HepG2 (cell line): ENCODE data around the gene AKT3. TPM values are rescaled to one million over a fixed set of nuclear protein-coding genes. Genes with fewer than 3 reads are reported as not detected.

ENCODE experiments used
- ATAC-seq: fragments of 200-7000 bp; cut with Tn5 transposase; 3 replicates; pipeline ENCODE4 v1.9.1; 2020; ENCODE audit warnings: mild to moderate bottlenecking, moderate library complexity
- BruUV-seq: library from RNA; stranded (reverse); fragments of 400-500 nt; replicated peaks from 2 replicates; lab custom pipeline; 2021; lab: Mats Ljungman, UMichigan
- CTCF ChIA-PET: fragments of 300-600 bp; formaldehyde crosslinking; extraction: SDS; loops from one replicate; lab custom pipeline; 2021; ENCODE audit warnings: low total read pairs, inconsistent platforms, low intra/inter-chr PET ratio; lab: Yijun Ruan, JAX
- POLR2A ChIA-PET: fragments of 350-600 bp; sonication (Branson Sonifier 250); formaldehyde crosslinking; loops from one replicate; lab custom pipeline; 2020; ENCODE audit warnings: antibody characterized with exemption, inconsistent platforms; lab: Yijun Ruan, JAX
- DNase-seq: peaks from one replicate; pipeline ENCODE4 v3.0.0-alpha.2; 2015; ENCODE audit warnings: low spot score
- FAIRE-seq: peaks from 3 replicates; lab custom pipeline; 2011; peaks lifted over from hg19 to GRCh38; lab: Jason Lieb, UNC
- H2AFZ ChIP-seq: one replicate; pipeline ENCODE4 v1.6.1; 2011; ENCODE audit warnings: low read length, inconsistent platforms
- H3K27ac ChIP-seq: fragments of 300-600 bp; 3 replicates; pipeline ENCODE4 v1.8.0; 2011; ENCODE audit warnings: mixed run types, mild to moderate bottlenecking, mixed read lengths, low read length, inconsistent platforms; ENCODE audit not compliant: insufficient read depth; ENCODE audit errors: extremely low read length
- H3K27me3 ChIP-seq, 2 experiments: fragments of 200-600 bp in 1 of 2; 2 replicates in 1 of 2; 3 replicates in 1 of 2; pipeline versions ENCODE4 v1.6.0 to v1.8.0; 2011; ENCODE audit warnings: low read length in 2 of 2, mild to moderate bottlenecking in 2 of 2, moderate library complexity in 2 of 2, inconsistent platforms in 1 of 2; ENCODE audit not compliant: insufficient read depth in 2 of 2, control insufficient read depth in 1 of 2
- H3K36me3 ChIP-seq, 2 experiments: fragments of 200-600 bp in 1 of 2; replicated peaks in 1 of 2; 2 replicates in 1 of 2; 3 replicates in 1 of 2; pipeline versions ENCODE4 v1.5.1 to v1.8.0; 2011; ENCODE audit warnings: low read length in 2 of 2, inconsistent platforms in 1 of 2; ENCODE audit not compliant: insufficient read depth in 2 of 2, control insufficient read depth in 1 of 2
- H3K4me1 ChIP-seq: 2 replicates; pipeline ENCODE4 v1.5.1; 2012; ENCODE audit warnings: low read length, inconsistent platforms; ENCODE audit not compliant: insufficient read depth
- H3K4me2 ChIP-seq: 2 replicates; pipeline ENCODE4 v1.6.0; 2011; ENCODE audit warnings: low read depth, low read length, inconsistent platforms
- H3K4me3 ChIP-seq, 3 experiments: fragments of 200-600 bp in 1 of 3; sonication (generic), shearing (Covaris generic) in 1 of 3; replicated peaks in 1 of 3; 2 replicates each; pipeline ENCODE4 v1.5.1; 2011 to 2016; ENCODE audit warnings: low read length in 3 of 3, inconsistent platforms in 2 of 3, low read depth in 2 of 3, mild to moderate bottlenecking in 2 of 3, control low read depth in 1 of 3, mixed read lengths in 1 of 3; ENCODE audit not compliant: insufficient read depth in 1 of 3
- H3K79me2 ChIP-seq: one replicate; pipeline ENCODE4 v1.6.1; 2011; ENCODE audit warnings: low read length, inconsistent platforms; ENCODE audit not compliant: insufficient read depth
- H3K9ac ChIP-seq: 2 replicates; pipeline ENCODE4 v1.6.0; 2011; ENCODE audit warnings: mild to moderate bottlenecking, low read depth, low read length, inconsistent platforms; ENCODE audit not compliant: insufficient read depth
- H3K9me3 ChIP-seq: 2 replicates; pipeline ENCODE4 v1.5.1; 2012; ENCODE audit warnings: mild to moderate bottlenecking, low read length
- H4K20me1 ChIP-seq: 2 replicates; pipeline ENCODE4 v1.6.0; 2011; ENCODE audit warnings: inconsistent platforms, mild to moderate bottlenecking, low read length, moderate library complexity; ENCODE audit not compliant: insufficient read depth
- CBX1 ChIP-seq: IDR thresholded peaks from one replicate; pipeline ENCODE4 v1.6.1; 2016; ENCODE audit warnings: antibody characterized with exemption, low read depth
- EHMT2 ChIP-seq: fragments of 200-600 bp; sonication (generic); IDR thresholded peaks from 2 replicates; pipeline ENCODE4 v1.7.0; 2017; ENCODE audit warnings: antibody characterized with exemption, low read depth, low read length, borderline replicate concordance
- FOXO1 ChIP-seq: sonication (generic); formaldehyde crosslinking; IDR thresholded peaks from 2 replicates; pipeline ENCODE4 v1.4.0; 2020; ENCODE audit warnings: missing genetic modification reagents
- HIVEP1 ChIP-seq: sonication (generic); formaldehyde crosslinking; IDR thresholded peaks from 2 replicates; pipeline ENCODE4 v1.4.0; 2020; ENCODE audit warnings: mild to moderate bottlenecking, missing genetic modification reagents
- HNF4A ChIP-seq: sonication (generic); formaldehyde crosslinking; IDR thresholded peaks from 2 replicates; pipeline ENCODE4 v1.4.0; 2020; ENCODE audit warnings: missing genetic modification reagents
- KDM6A ChIP-seq: IDR thresholded peaks from 2 replicates; pipeline ENCODE4 v1.6.1; 2016; ENCODE audit warnings: low read depth
- MLLT10 ChIP-seq: sonication (generic); formaldehyde crosslinking; IDR thresholded peaks from 2 replicates; pipeline ENCODE4 v1.4.0; 2020; ENCODE audit warnings: missing genetic modification reagents
- NBN ChIP-seq: fragments of 450-650 bp; conservative IDR thresholded peaks from 2 replicates; pipeline ENCODE4 v1.6.1; 2017
- TRIM24 ChIP-seq: sonication (generic); formaldehyde crosslinking; IDR thresholded peaks from 2 replicates; pipeline ENCODE4 v1.8.0; 2022; ENCODE audit warnings: mild to moderate bottlenecking, missing genetic modification reagents
- ZBTB38 ChIP-seq: sonication (generic); formaldehyde crosslinking; IDR thresholded peaks from 2 replicates; pipeline ENCODE4 v1.5.1; 2020; ENCODE audit warnings: mild to moderate bottlenecking, missing genetic modification reagents
- ZNF263 ChIP-seq: sonication (generic); formaldehyde crosslinking; IDR thresholded peaks from 2 replicates; pipeline ENCODE4 v1.4.0; 2020; ENCODE audit warnings: missing genetic modification reagents
- ZNF510 ChIP-seq: sonication (generic); formaldehyde crosslinking; IDR thresholded peaks from 2 replicates; pipeline ENCODE4 v1.4.0; 2020; ENCODE audit warnings: low read depth, mild to moderate bottlenecking, missing genetic modification reagents
- ZNF558 ChIP-seq: sonication (generic); formaldehyde crosslinking; IDR thresholded peaks from 2 replicates; pipeline ENCODE4 v1.9.0; 2022; ENCODE audit warnings: mild to moderate bottlenecking, missing genetic modification reagents, borderline replicate concordance
- ZNF766 ChIP-seq: sonication (generic); formaldehyde crosslinking; IDR thresholded peaks from 2 replicates; pipeline ENCODE4 v1.5.0; 2020; ENCODE audit warnings: missing genetic modification reagents, borderline replicate concordance
- WGBS: methylation state at CpG from one replicate; pipeline ENCODE4 v1.1.6; 2017; ENCODE audit warnings: low lambda C conversion rate; 5-methylcytosine and 5-hydroxymethylcytosine counted together
- in situ Hi-C: cut with HindIII; loops from 2 replicates; pipeline ENCODE4 v1.10.0; 2017; ENCODE audit warnings: low pct_unique_long_range_greater_than_20kb; ENCODE audit not compliant: extremely low pct_ligation_motif_present
- intact Hi-C: fragments of 100-400 bp; cut with micrococcal nuclease; formaldehyde crosslinking; loops from one replicate; pipeline ENCODE4 v1.10.0; 2022; ENCODE audit not compliant: unreplicated experiment
- polyA plus RNA-seq, 8 experiments: library from polyadenylated mRNA; depleted of rRNA in 3 of 8; stranded (reverse) in 7 of 8; unstranded in 1 of 8; fragments of >200 nt; fragmentation: Illumina TruSeq in 4 of 8; extraction: Trizol in 4 of 8; gene quantifications; 2 replicates each; pipeline versions ENCODE4 v1.2.1 to v1.2.3, GENCODE V29; 2011 to 2016; ENCODE audit warnings: low read depth in 4 of 8, missing spikeins in 1 of 8, mixed read lengths in 1 of 8; ENCODE audit not compliant: insufficient read depth in 1 of 8
- total RNA-seq, 5 experiments: library from RNA; depleted of rRNA; stranded (reverse); fragments of >200 nt; fragmentation: Illumina TruSeq; extraction: Trizol; gene quantifications; 2 replicates each; pipeline ENCODE4 v1.2.3, GENCODE V29; 2016; ENCODE audit warnings: low read depth in 1 of 5
- TF ChIP-seq, protein P1 (sequence below): IDR thresholded peaks from 2 replicates; pipeline ENCODE4 v1.6.1; 2016; ENCODE audit warnings: low read depth, control low read depth
- TF ChIP-seq, protein P2 (sequence below): sonication (generic); formaldehyde crosslinking; IDR thresholded peaks from 2 replicates; pipeline ENCODE4 v1.9.0; 2022; ENCODE audit warnings: missing genetic modification reagents, mild to moderate bottlenecking, borderline replicate concordance
- TF ChIP-seq, protein P3 (sequence below): sonication (generic); formaldehyde crosslinking; IDR thresholded peaks from 2 replicates; pipeline ENCODE4 v1.4.0; 2020; ENCODE audit warnings: missing genetic modification reagents

Gene AKT3
- total and polyA plus RNA-seq, 2 of the 13 experiments (the other 11 are each of a cell fraction or from before 2014, with no cell fraction given): 0.07 TPM

DNA sequence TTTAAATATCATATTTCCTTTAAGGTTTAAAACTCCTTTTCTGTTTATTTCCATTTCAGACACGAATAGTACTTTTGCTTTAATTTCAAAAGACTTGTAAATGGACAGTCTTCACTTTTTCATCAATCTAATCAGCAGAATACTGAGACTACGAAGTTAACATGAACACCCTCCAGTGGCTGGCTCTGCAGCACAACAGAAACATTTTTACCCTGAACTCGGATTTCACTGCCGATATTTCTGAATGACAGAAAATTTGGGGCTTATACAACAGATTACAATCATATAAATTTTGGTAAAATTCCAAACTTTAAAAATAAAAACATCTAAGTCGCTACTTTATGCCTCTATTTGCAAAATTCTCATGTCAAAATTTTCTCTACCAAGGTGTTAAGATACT is 86.2 kb downstream of the AKT3 start:
- Histone ChIP-seq H3K27ac (no peak overlapping the region), H3K36me3 (no peaks in the 10 kb centered on the region), H3K9me3 (no peaks in the 10 kb centered on the region), H3K4me2 (no peak overlapping the region), H3K4me3 (no peak overlapping the region), H2AFZ (no peak overlapping the region)
- no TSS peak for BruUV-seq
- POLR2A ChIA-PET: no interaction called here
- no peak for FAIRE-seq
- in situ Hi-C loops: no loop called here
- 0% methylated on average over 5 of the region's 5 CpGs for WGBS
- TF ChIP-seq ZNF263 (CRISPR knock-in tag) (no peak), KDM6A (CRISPR knock-in tag) (no peak), NBN (no peak), EHMT2 (no peak), TRIM24 (CRISPR knock-in tag) (no peak), HIVEP1 (CRISPR knock-in tag) (no peak), ZNF766 (CRISPR knock-in tag) (no peak), ZNF510 (CRISPR knock-in tag) (no peak), HNF4A (CRISPR knock-in tag) (no peak), FOXO1 (CRISPR knock-in tag) (no peak), ZNF558 (CRISPR knock-in tag) (no peak), MLLT10 (CRISPR knock-in tag) (no peak), ZBTB38 (CRISPR knock-in tag) (no peak), CBX1 (no peak)
- TF ChIP-seq, protein P1, sequence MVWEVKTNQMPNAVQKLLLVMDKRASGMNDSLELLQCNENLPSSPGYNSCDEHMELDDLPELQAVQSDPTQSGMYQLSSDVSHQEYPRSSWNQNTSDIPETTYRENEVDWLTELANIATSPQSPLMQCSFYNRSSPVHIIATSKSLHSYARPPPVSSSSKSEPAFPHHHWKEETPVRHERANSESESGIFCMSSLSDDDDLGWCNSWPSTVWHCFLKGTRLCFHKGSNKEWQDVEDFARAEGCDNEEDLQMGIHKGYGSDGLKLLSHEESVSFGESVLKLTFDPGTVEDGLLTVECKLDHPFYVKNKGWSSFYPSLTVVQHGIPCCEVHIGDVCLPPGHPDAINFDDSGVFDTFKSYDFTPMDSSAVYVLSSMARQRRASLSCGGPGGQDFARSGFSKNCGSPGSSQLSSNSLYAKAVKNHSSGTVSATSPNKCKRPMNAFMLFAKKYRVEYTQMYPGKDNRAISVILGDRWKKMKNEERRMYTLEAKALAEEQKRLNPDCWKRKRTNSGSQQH (CRISPR knock-in tag): no peak
- TF ChIP-seq, protein P2, sequence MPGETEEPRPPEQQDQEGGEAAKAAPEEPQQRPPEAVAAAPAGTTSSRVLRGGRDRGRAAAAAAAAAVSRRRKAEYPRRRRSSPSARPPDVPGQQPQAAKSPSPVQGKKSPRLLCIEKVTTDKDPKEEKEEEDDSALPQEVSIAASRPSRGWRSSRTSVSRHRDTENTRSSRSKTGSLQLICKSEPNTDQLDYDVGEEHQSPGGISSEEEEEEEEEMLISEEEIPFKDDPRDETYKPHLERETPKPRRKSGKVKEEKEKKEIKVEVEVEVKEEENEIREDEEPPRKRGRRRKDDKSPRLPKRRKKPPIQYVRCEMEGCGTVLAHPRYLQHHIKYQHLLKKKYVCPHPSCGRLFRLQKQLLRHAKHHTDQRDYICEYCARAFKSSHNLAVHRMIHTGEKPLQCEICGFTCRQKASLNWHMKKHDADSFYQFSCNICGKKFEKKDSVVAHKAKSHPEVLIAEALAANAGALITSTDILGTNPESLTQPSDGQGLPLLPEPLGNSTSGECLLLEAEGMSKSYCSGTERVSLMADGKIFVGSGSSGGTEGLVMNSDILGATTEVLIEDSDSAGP: no peak
- TF ChIP-seq, protein P3, sequence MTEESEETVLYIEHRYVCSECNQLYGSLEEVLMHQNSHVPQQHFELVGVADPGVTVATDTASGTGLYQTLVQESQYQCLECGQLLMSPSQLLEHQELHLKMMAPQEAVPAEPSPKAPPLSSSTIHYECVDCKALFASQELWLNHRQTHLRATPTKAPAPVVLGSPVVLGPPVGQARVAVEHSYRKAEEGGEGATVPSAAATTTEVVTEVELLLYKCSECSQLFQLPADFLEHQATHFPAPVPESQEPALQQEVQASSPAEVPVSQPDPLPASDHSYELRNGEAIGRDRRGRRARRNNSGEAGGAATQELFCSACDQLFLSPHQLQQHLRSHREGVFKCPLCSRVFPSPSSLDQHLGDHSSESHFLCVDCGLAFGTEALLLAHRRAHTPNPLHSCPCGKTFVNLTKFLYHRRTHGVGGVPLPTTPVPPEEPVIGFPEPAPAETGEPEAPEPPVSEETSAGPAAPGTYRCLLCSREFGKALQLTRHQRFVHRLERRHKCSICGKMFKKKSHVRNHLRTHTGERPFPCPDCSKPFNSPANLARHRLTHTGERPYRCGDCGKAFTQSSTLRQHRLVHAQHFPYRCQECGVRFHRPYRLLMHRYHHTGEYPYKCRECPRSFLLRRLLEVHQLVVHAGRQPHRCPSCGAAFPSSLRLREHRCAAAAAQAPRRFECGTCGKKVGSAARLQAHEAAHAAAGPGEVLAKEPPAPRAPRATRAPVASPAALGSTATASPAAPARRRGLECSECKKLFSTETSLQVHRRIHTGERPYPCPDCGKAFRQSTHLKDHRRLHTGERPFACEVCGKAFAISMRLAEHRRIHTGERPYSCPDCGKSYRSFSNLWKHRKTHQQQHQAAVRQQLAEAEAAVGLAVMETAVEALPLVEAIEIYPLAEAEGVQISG (CRISPR knock-in tag): no peak
- TF ChIP-seq, all 625 proteins: peak for 0
- CTCF ChIA-PET: no interaction called here
- no peaks in the 10 kb centered on the region for H3K27me3 ChIP-seq
- no peak overlapping the region for H3K9ac ChIP-seq
- no peak for DNase-seq
- intact Hi-C loops: no loop called here
- H4K20me1 ChIP-seq: no peaks in the 10 kb centered on the region
- H3K4me1 ChIP-seq: no peaks in the 10 kb centered on the region
- no peak for ATAC-seq
- no peaks in the 10 kb centered on the region for H3K79me2 ChIP-seq
